IMR-90 (cell line): ENCODE results near the gene GRID1. TPM values are rescaled to one million over a fixed set of nuclear protein-coding genes. Genes with fewer than 3 reads are reported as not detected.

Experiments
- ATAC-seq: fragments of 200-7000 bp; cut with Tn5 transposase; 2 replicates; pipeline ENCODE4 v1.9.1; 2020; ENCODE audit warnings: low read depth, mild to moderate bottlenecking, moderate library complexity
- BruUV-seq: library from RNA; stranded (reverse); fragments of 400-500 nt; replicated peaks from 2 replicates; lab custom pipeline; 2021; lab: Mats Ljungman, UMichigan
- CTCF ChIA-PET: fragments of 300-600 bp; formaldehyde crosslinking; extraction: SDS; loops from one replicate; lab custom pipeline; 2021; ENCODE audit warnings: antibody characterized with exemption; lab: Yijun Ruan, JAX
- POLR2A ChIA-PET: fragments of 300-600 bp; sonication (Branson Sonifier 250); formaldehyde crosslinking; loops from one replicate; lab custom pipeline; 2022; ENCODE audit warnings: antibody characterized with exemption; ENCODE audit not compliant: unreplicated experiment; lab: Charles Lee
- DNase-seq: peaks from one replicate; pipeline ENCODE4 v3.0.0; 2013
- H2AFZ ChIP-seq: replicated peaks from 2 replicates; pipeline ENCODE3; 2013; ENCODE audit warnings: low read length, mild to moderate bottlenecking; ENCODE audit not compliant: poor library complexity
- H2AK5ac ChIP-seq: 2 replicates; pipeline ENCODE4 v1.6.1; 2013; ENCODE audit warnings: low read depth, low read length, inconsistent platforms
- H2AK9ac ChIP-seq: replicated peaks from 2 replicates; pipeline ENCODE3; 2013; ENCODE audit warnings: mild to moderate bottlenecking, low read depth, low read length, moderate library complexity; ENCODE audit not compliant: poor library complexity
- H2BK120ac ChIP-seq: 2 replicates; pipeline ENCODE4 v1.6.1; 2013; ENCODE audit warnings: low read depth, low read length, inconsistent platforms
- H2BK15ac ChIP-seq: 3 replicates; pipeline ENCODE4 v1.6.1; 2013; ENCODE audit warnings: low read depth, low read length, inconsistent platforms
- H2BK20ac ChIP-seq: 2 replicates; pipeline ENCODE4 v1.6.1; 2013; ENCODE audit warnings: low read depth, mild to moderate bottlenecking, inconsistent platforms, low read length, moderate library complexity
- H2BK5ac ChIP-seq: 2 replicates; pipeline ENCODE4 v1.6.1; 2013; ENCODE audit warnings: mild to moderate bottlenecking, low read depth, low read length, inconsistent platforms; ENCODE audit not compliant: poor library complexity, severe bottlenecking
- H3K14ac ChIP-seq: replicated peaks from 2 replicates; pipeline ENCODE4 v1.6.1; 2013; ENCODE audit warnings: low read depth, low read length, inconsistent platforms
- H3K18ac ChIP-seq: 2 replicates; pipeline ENCODE4 v1.6.1; 2013; ENCODE audit warnings: low read depth, low read length, control low read depth
- H3K23ac ChIP-seq: 2 replicates; pipeline ENCODE4 v1.6.1; 2013; ENCODE audit warnings: low read depth, low read length, inconsistent platforms
- H3K27ac ChIP-seq: 2 replicates; pipeline ENCODE4 v1.5.1; 2013; ENCODE audit warnings: mild to moderate bottlenecking, control low read depth, low read length; ENCODE audit not compliant: insufficient read depth
- H3K27me3 ChIP-seq: 2 replicates; pipeline ENCODE4 v1.6.1; 2013; ENCODE audit warnings: low read length; ENCODE audit not compliant: control insufficient read depth, insufficient read depth
- H3K36me3 ChIP-seq: 2 replicates; pipeline ENCODE4 v1.6.1; 2013; ENCODE audit warnings: low read length, mixed read lengths; ENCODE audit not compliant: control insufficient read depth, insufficient read depth
- H3K4ac ChIP-seq: 2 replicates; pipeline ENCODE4 v1.6.1; 2013; ENCODE audit warnings: low read depth, low read length, inconsistent platforms
- H3K4me1 ChIP-seq: 2 replicates; pipeline ENCODE4 v1.6.1; 2013; ENCODE audit warnings: low read length, mixed read lengths; ENCODE audit not compliant: control insufficient read depth, insufficient read depth
- H3K4me2 ChIP-seq: 2 replicates; pipeline ENCODE4 v1.6.1; 2013; ENCODE audit warnings: low read depth, mild to moderate bottlenecking, control low read depth, low read length, moderate library complexity
- H3K4me3 ChIP-seq: 2 replicates; pipeline ENCODE4 v1.5.1; 2013; ENCODE audit warnings: low read depth, mild to moderate bottlenecking, control low read depth, low read length, moderate library complexity; ENCODE audit not compliant: insufficient read depth
- H3K56ac ChIP-seq: 2 replicates; pipeline ENCODE4 v1.6.1; 2013; ENCODE audit warnings: low read length, inconsistent platforms; ENCODE audit not compliant: insufficient read depth; ENCODE audit errors: extremely low read depth
- H3K79me1 ChIP-seq, 2 experiments: 2 replicates each; pipeline ENCODE4 v1.6.1; 2013; ENCODE audit warnings: low read length in 2 of 2, inconsistent platforms in 1 of 2, low read depth in 1 of 2
- H3K9ac ChIP-seq: 2 replicates; pipeline ENCODE4 v1.6.1; 2013; ENCODE audit warnings: low read depth, low read length, control low read depth
- H3K9me1 ChIP-seq: 2 replicates; pipeline ENCODE4 v1.6.1; 2013; ENCODE audit warnings: low read length, inconsistent platforms; ENCODE audit not compliant: insufficient read depth
- H3K9me3 ChIP-seq: 2 replicates; pipeline ENCODE4 v1.6.1; 2013; ENCODE audit warnings: low read length; ENCODE audit not compliant: control insufficient read depth, insufficient read depth
- H4K20me1 ChIP-seq: 2 replicates; pipeline ENCODE4 v1.6.1; 2013; ENCODE audit warnings: low read length, inconsistent platforms; ENCODE audit not compliant: insufficient read depth
- H4K5ac ChIP-seq: 2 replicates; pipeline ENCODE4 v1.6.1; 2013; ENCODE audit warnings: mild to moderate bottlenecking, low read depth, low read length, control low read depth
- H4K8ac ChIP-seq, 2 experiments: 2 replicates each; pipeline ENCODE4 v1.6.1; 2013; ENCODE audit warnings: low read depth in 2 of 2, low read length in 2 of 2, control low read depth in 1 of 2, inconsistent platforms in 1 of 2
- H4K91ac ChIP-seq: 2 replicates; pipeline ENCODE4 v1.6.1; 2013; ENCODE audit warnings: low read depth, low read length, inconsistent platforms; ENCODE audit not compliant: insufficient read depth
- BHLHE40 ChIP-seq: fragments of 150-350 bp; IDR thresholded peaks from 2 replicates; pipeline ENCODE4 v1.6.1; 2016; ENCODE audit warnings: mild to moderate bottlenecking, low read depth, low read length
- CEBPB ChIP-seq: IDR thresholded peaks from 2 replicates; pipeline ENCODE4 v1.6.1; 2012; ENCODE audit warnings: low read depth, low read length, improper control_type of control experiment
- CHD1 ChIP-seq: IDR thresholded peaks from 2 replicates; pipeline ENCODE4 v1.6.1; 2012; ENCODE audit warnings: low read depth, low read length, improper control_type of control experiment
- FOS ChIP-seq: fragments of 150-350 bp; IDR thresholded peaks from 2 replicates; pipeline ENCODE4 v1.6.1; 2016; ENCODE audit warnings: low read depth, low read length
- MAFK ChIP-seq: IDR thresholded peaks from 2 replicates; pipeline ENCODE4 v1.6.1; 2012; ENCODE audit warnings: low read depth, low read length, improper control_type of control experiment
- MAZ ChIP-seq: IDR thresholded peaks from 2 replicates; pipeline ENCODE4 v1.6.1; 2012; ENCODE audit warnings: low read depth, mild to moderate bottlenecking, low read length, improper control_type of control experiment, moderate library complexity, borderline replicate concordance
- MXI1 ChIP-seq: IDR thresholded peaks from 2 replicates; pipeline ENCODE4 v1.6.1; 2012; ENCODE audit warnings: low read depth, mild to moderate bottlenecking, low read length, moderate library complexity, borderline replicate concordance
- NFE2L2 ChIP-seq: fragments of 150-350 bp; IDR thresholded peaks from 2 replicates; pipeline ENCODE4 v1.6.1; 2016; ENCODE audit warnings: low read depth, mild to moderate bottlenecking, low read length
- POLR2A ChIP-seq: IDR thresholded peaks from 2 replicates; pipeline ENCODE4 v1.6.1; 2012; ENCODE audit warnings: mild to moderate bottlenecking, low read depth, low read length
- RAD21 ChIP-seq: IDR thresholded peaks from 2 replicates; pipeline ENCODE4 v1.6.1; 2012; ENCODE audit warnings: low read length, improper control_type of control experiment
- RCOR1 ChIP-seq: IDR thresholded peaks from 2 replicates; pipeline ENCODE4 v1.6.1; 2012; ENCODE audit warnings: mild to moderate bottlenecking, low read length, improper control_type of control experiment; ENCODE audit not compliant: insufficient replicate concordance
- RFX5 ChIP-seq: IDR thresholded peaks from 2 replicates; pipeline ENCODE4 v1.8.0; 2012; ENCODE audit warnings: low read depth, mild to moderate bottlenecking, low read length, moderate library complexity
- SMC3 ChIP-seq: fragments of 150-350 bp; IDR thresholded peaks from 2 replicates; pipeline ENCODE4 v1.6.1; 2016; ENCODE audit warnings: low read depth, mild to moderate bottlenecking, antibody characterized with exemption, low read length, moderate library complexity
- WGBS, 2 experiments: methylation state at CpG; one replicate each; pipeline versions ENCODE4 v1.1.5 to v1.1.7; 2013; ENCODE audit warnings: missing lambda C conversion rate in 2 of 2; ENCODE audit not compliant: insufficient read length in 1 of 2; ENCODE audit errors: extremely low coverage in 2 of 2; 5-methylcytosine and 5-hydroxymethylcytosine counted together
- dilution Hi-C: fragments of 300-500 bp; cut with HindIII; formaldehyde crosslinking; loops from one replicate; pipeline ENCODE4 v1.14.3; 2018; ENCODE audit warnings: low sequenced_read_pairs; ENCODE audit not compliant: unreplicated experiment
- in situ Hi-C: fragments of 300-500 bp; cut with MboI; formaldehyde crosslinking; loops from 3 replicates; pipeline ENCODE4 v1.14.3; 2019; ENCODE audit warnings: low sequenced_read_pairs, inconsistent platforms, mixed read lengths
- intact Hi-C: fragments of 100-400 bp; cut with micrococcal nuclease; formaldehyde crosslinking; loops from 2 replicates; pipeline ENCODE4 v1.10.0; 2022
- polyA plus RNA-seq, 3 experiments: library from polyadenylated mRNA; depleted of rRNA; stranded (reverse); fragments of >200 nt; gene quantifications; 2 replicates each; pipeline ENCODE4 v1.2.3, GENCODE V29; 2012; ENCODE audit warnings: low replicate concordance in 1 of 3
- total RNA-seq: library from RNA; depleted of rRNA; stranded (reverse); fragments of >200 nt; gene quantifications from 2 replicates; pipeline ENCODE4 v1.2.3, GENCODE V29; 2012
- TF ChIP-seq, protein P1 (sequence below): fragments of 150-350 bp; IDR thresholded peaks from 2 replicates; pipeline ENCODE4 v1.6.1; 2017; ENCODE audit warnings: mild to moderate bottlenecking, antibody characterized with exemption, low read length, low read depth
- TF ChIP-seq, protein P2 (sequence below): conservative IDR thresholded peaks from 2 replicates; pipeline ENCODE4 v1.5.1; 2012; ENCODE audit warnings: mild to moderate bottlenecking, low read depth, low read length, improper control_type of control experiment
- TF ChIP-seq, protein P3 (sequence below): fragments of 150-350 bp; IDR thresholded peaks from 2 replicates; pipeline ENCODE4 v1.6.1; 2016; ENCODE audit warnings: low read depth, mild to moderate bottlenecking, low read length, moderate library complexity, borderline replicate concordance

The GRID1 gene
- total and polyA plus RNA-seq, 2 of the 4 experiments (the other 2 are of a cell fraction): not detected

DNA sequence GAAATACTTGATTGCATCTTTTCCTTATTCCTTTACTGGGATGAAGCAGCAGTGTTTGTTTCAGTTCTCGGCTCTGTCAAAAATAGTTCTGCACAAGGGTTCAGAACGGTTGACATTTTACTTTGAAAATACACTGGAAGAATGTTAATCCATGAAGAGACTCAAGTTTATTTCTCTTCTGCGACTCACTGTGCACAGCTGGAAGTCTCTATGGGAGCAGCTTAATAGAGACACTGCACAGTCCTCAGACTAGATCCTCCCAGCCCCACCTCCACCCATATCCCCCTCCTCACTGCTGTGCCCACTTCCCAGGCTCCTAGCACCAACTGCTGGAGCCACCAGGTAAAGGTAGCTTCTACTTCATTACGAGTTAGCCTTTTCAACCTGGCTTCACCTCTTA is 517.8 kb downstream of the GRID1 start:
- BruUV-seq: no TSS peak
- H3K4me2 ChIP-seq: no peak overlapping the region
- DNase-seq (no peak), ATAC-seq (no peak)
- no peaks in the 10 kb centered on the region for H4K20me1 ChIP-seq
- H3K9ac ChIP-seq: no peak overlapping the region
- H2BK5ac ChIP-seq: no peak overlapping the region
- dilution Hi-C loops (no loop called here), in situ Hi-C loops (no loop called here), intact Hi-C loops (no loop called here)
- H3K4me3 ChIP-seq: no peak overlapping the region
- no peaks in the 10 kb centered on the region for H3K4me1 ChIP-seq
- POLR2A ChIA-PET: no interaction called here
- H2BK20ac ChIP-seq: no peak overlapping the region
- no peak overlapping the region for H3K4ac ChIP-seq
- H2AK9ac ChIP-seq: no peak overlapping the region
- H2AFZ ChIP-seq: no peak overlapping the region
- no peak overlapping the region for H3K14ac ChIP-seq
- no peak overlapping the region for H4K8ac ChIP-seq
- no peaks in the 10 kb centered on the region for H3K9me1 ChIP-seq
- no peaks in the 10 kb centered on the region for H3K79me1 ChIP-seq
- H4K91ac ChIP-seq: no peak overlapping the region
- H3K9me3 ChIP-seq: peaks cover 19% of the 10 kb centered on the region
- H4K5ac ChIP-seq: no peak overlapping the region
- H2AK5ac ChIP-seq: no peak overlapping the region
- no peaks in the 10 kb centered on the region for H3K36me3 ChIP-seq
- no peaks in the 10 kb centered on the region for H3K27me3 ChIP-seq
- CTCF ChIA-PET: no interaction called here
- no peak overlapping the region for H2BK120ac ChIP-seq
- no peak overlapping the region for H3K18ac ChIP-seq
- no peak overlapping the region for H3K27ac ChIP-seq
- 17% methylated on average over 1 of the region's 4 CpGs; no CpG with 5 or more reads in 1 of the 2 experiments for WGBS, 2 experiments
- H3K56ac ChIP-seq: no peak overlapping the region
- no peak overlapping the region for H2BK15ac ChIP-seq
- TF ChIP-seq BHLHE40 (no peak), MAZ (no peak), MAFK (no peak), RCOR1 (no peak), POLR2A (no peak), FOS (no peak), SMC3 (no peak), NFE2L2 (no peak), CEBPB (no peak), MXI1 (no peak), RAD21 (no peak), RFX5 (no peak), CHD1 (no peak)
- TF ChIP-seq, protein P1, sequence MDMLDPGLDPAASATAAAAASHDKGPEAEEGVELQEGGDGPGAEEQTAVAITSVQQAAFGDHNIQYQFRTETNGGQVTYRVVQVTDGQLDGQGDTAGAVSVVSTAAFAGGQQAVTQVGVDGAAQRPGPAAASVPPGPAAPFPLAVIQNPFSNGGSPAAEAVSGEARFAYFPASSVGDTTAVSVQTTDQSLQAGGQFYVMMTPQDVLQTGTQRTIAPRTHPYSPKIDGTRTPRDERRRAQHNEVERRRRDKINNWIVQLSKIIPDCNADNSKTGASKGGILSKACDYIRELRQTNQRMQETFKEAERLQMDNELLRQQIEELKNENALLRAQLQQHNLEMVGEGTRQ: no peak
- TF ChIP-seq, protein P2, sequence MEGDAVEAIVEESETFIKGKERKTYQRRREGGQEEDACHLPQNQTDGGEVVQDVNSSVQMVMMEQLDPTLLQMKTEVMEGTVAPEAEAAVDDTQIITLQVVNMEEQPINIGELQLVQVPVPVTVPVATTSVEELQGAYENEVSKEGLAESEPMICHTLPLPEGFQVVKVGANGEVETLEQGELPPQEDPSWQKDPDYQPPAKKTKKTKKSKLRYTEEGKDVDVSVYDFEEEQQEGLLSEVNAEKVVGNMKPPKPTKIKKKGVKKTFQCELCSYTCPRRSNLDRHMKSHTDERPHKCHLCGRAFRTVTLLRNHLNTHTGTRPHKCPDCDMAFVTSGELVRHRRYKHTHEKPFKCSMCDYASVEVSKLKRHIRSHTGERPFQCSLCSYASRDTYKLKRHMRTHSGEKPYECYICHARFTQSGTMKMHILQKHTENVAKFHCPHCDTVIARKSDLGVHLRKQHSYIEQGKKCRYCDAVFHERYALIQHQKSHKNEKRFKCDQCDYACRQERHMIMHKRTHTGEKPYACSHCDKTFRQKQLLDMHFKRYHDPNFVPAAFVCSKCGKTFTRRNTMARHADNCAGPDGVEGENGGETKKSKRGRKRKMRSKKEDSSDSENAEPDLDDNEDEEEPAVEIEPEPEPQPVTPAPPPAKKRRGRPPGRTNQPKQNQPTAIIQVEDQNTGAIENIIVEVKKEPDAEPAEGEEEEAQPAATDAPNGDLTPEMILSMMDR: no peak
- TF ChIP-seq, protein P3, sequence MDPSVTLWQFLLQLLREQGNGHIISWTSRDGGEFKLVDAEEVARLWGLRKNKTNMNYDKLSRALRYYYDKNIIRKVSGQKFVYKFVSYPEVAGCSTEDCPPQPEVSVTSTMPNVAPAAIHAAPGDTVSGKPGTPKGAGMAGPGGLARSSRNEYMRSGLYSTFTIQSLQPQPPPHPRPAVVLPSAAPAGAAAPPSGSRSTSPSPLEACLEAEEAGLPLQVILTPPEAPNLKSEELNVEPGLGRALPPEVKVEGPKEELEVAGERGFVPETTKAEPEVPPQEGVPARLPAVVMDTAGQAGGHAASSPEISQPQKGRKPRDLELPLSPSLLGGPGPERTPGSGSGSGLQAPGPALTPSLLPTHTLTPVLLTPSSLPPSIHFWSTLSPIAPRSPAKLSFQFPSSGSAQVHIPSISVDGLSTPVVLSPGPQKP: no peak
- no peak overlapping the region for H3K23ac ChIP-seq
